Ishikawa (cell line): Measurements from ENCODE around the gene SLC7A14.

Experiments used
- CEBPB ChIP-seq: IDR thresholded peaks from 2 replicates; pipeline ENCODE4 v1.6.1; 2012
- CREB1 ChIP-seq: IDR thresholded peaks from 2 replicates; pipeline ENCODE4 v1.6.1; 2012; ENCODE audit warnings: low read depth
- EGR1 ChIP-seq: IDR thresholded peaks from 2 replicates; pipeline ENCODE4 v1.6.1; 2012
- EP300 ChIP-seq: IDR thresholded peaks from 2 replicates; pipeline ENCODE4 v1.6.1; 2012; ENCODE audit warnings: borderline replicate concordance
- FOXM1 ChIP-seq: IDR thresholded peaks from 2 replicates; pipeline ENCODE4 v1.6.1; 2012; ENCODE audit warnings: low read depth, borderline replicate concordance
- NFIC ChIP-seq: IDR thresholded peaks from 2 replicates; pipeline ENCODE4 v1.6.1; 2012
- RAD21 ChIP-seq: IDR thresholded peaks from 2 replicates; pipeline ENCODE4 v1.6.1; 2012; ENCODE audit warnings: low read depth
- TAF1 ChIP-seq: IDR thresholded peaks from 2 replicates; pipeline ENCODE4 v1.6.1; 2012; ENCODE audit warnings: low read depth, mild to moderate bottlenecking
- TCF12 ChIP-seq: IDR thresholded peaks from 2 replicates; pipeline ENCODE4 v1.6.1; 2012; ENCODE audit warnings: low read depth
- TEAD4 ChIP-seq: IDR thresholded peaks from 2 replicates; pipeline ENCODE4 v1.6.1; 2012
- YY1 ChIP-seq: IDR thresholded peaks from 2 replicates; pipeline ENCODE4 v1.6.1; 2012; ENCODE audit warnings: low read depth
- ZBTB7A ChIP-seq: IDR thresholded peaks from 2 replicates; pipeline ENCODE4 v1.6.1; 2012; ENCODE audit warnings: low read depth
- TF ChIP-seq, protein P1 (sequence below): IDR thresholded peaks from 2 replicates; pipeline ENCODE4 v1.6.1; 2012
- TF ChIP-seq, protein P2 (sequence below): IDR thresholded peaks from 2 replicates; pipeline ENCODE4 v1.6.1; 2012
- TF ChIP-seq, protein P3 (sequence below): IDR thresholded peaks from 2 replicates; pipeline ENCODE4 v1.6.1; 2012; ENCODE audit warnings: low read depth, mild to moderate bottlenecking

SLC7A14 gene

DNA sequence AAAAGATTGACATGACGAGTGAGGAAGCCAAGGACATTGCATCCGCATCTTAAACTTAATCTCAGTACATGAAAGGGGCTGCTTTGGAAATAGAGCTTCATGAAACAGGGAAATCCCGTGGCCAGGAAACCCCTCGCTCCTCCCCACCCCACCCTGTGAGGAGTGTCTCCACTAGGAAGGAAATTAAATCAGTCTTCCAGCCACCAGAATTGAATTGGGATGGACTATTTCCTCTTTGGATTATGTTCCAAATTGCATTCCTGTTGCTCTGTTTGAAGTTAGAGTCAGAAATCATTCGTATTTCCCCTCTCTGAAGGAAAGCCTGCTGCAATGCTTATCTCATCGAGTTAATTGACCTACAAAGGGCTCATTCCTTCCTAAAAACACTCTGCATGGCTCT is 131.4 kb downstream of the SLC7A14 start:
- TF ChIP-seq ZBTB7A (no peak), TCF12 (no peak), FOXM1 (no peak), RAD21 (no peak), EGR1 (no peak), TAF1 (no peak), CEBPB (no peak), CREB1 (no peak)

DNA sequence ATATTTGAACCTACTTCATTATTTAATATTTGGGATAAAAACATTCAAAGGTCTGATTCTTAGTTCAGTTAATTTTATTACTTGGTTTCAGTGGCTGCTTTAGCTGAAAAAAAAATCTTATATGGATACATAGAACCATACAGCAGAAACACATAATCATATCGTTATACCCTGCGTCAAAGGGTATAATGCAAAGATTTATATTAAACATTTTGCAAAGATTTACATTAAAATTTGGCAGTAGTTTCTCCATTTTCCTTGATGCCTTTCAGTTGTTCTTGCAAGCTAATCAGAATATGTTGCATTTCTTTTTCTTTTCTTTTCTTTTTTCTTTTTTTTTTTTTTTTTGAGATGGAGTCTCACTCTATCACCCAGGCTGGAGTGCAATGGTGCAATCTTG is 135.8 kb downstream of the SLC7A14 start:
- TF ChIP-seq TAF1: no peak
- TF ChIP-seq ZBTB7A: no peak

DNA sequence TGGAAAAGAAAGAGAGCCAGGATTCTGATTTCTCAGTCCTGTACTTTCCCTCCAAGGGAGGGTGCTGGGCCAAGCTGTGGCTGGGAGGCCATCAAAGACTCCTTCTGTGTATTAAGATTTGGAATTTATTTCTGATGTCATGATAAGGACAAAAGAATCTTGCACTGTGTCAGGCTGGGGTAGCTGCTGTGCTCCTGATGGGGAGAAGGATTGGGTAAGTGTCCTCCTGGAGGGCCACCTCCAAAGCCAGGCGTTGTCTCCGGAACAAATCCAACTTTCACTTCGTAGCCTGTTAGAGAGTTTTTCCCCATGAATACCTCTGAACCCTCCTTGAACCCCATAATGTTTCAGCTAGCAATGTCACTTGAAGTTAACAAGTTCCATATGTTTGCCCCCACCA is 137.3 kb downstream of the SLC7A14 start:
- TF ChIP-seq CREB1 (no peak), EGR1 (no peak), CEBPB (no peak), EP300 (no peak), FOXM1 (no peak), TAF1 (no peak), YY1 (no peak), TCF12 (no peak), RAD21 (no peak), TEAD4 (no peak), ZBTB7A (no peak)
- TF ChIP-seq, protein P1, sequence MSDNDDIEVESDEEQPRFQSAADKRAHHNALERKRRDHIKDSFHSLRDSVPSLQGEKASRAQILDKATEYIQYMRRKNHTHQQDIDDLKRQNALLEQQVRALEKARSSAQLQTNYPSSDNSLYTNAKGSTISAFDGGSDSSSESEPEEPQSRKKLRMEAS: no peak
- TF ChIP-seq, protein P2, sequence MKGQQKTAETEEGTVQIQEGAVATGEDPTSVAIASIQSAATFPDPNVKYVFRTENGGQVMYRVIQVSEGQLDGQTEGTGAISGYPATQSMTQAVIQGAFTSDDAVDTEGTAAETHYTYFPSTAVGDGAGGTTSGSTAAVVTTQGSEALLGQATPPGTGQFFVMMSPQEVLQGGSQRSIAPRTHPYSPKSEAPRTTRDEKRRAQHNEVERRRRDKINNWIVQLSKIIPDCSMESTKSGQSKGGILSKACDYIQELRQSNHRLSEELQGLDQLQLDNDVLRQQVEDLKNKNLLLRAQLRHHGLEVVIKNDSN: no peak
- TF ChIP-seq, protein P3, sequence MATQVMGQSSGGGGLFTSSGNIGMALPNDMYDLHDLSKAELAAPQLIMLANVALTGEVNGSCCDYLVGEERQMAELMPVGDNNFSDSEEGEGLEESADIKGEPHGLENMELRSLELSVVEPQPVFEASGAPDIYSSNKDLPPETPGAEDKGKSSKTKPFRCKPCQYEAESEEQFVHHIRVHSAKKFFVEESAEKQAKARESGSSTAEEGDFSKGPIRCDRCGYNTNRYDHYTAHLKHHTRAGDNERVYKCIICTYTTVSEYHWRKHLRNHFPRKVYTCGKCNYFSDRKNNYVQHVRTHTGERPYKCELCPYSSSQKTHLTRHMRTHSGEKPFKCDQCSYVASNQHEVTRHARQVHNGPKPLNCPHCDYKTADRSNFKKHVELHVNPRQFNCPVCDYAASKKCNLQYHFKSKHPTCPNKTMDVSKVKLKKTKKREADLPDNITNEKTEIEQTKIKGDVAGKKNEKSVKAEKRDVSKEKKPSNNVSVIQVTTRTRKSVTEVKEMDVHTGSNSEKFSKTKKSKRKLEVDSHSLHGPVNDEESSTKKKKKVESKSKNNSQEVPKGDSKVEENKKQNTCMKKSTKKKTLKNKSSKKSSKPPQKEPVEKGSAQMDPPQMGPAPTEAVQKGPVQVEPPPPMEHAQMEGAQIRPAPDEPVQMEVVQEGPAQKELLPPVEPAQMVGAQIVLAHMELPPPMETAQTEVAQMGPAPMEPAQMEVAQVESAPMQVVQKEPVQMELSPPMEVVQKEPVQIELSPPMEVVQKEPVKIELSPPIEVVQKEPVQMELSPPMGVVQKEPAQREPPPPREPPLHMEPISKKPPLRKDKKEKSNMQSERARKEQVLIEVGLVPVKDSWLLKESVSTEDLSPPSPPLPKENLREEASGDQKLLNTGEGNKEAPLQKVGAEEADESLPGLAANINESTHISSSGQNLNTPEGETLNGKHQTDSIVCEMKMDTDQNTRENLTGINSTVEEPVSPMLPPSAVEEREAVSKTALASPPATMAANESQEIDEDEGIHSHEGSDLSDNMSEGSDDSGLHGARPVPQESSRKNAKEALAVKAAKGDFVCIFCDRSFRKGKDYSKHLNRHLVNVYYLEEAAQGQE: no peak

DNA sequence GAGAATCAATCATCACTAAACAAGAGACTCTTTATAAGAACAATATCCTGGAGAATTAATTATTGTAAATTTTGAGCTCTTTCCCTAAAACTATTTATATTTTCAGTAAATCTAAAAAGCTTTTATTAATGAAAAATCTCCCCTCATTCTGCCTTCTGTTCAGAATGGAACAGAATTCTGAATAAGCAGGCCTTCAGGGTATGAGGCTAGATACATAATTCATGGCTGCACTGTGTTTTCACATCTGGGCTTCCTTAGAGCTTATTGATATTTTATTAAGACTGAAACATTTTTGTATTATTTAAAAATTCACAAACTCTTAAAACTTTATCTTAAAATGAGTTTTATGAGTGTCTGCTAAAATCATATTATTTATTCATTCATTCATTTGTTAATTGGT is 142.4 kb downstream of the SLC7A14 start:
- TF ChIP-seq, protein P3: no peak
- TF ChIP-seq NFIC (no peak), CEBPB (no peak), TAF1 (no peak), EP300 (no peak), TCF12 (no peak)

DNA sequence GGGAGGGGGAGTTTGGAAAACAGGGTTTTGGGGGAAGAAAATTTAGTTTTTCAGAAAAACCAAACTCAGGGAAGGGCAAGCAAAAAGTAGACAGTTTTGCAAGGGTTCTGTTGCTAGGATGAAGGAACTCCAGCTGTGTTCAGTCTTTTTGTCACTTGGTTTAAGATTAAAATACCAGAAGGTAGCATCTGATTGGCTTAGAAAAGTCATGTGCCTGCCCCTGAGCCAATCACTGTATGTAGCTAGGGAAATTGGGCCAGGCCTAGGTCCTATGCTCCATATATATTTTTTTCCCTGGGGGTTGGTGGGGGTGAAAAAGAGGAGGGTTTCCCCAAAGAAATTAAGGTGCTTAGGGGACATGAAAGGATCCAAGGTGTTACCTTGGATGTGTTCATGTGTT is 142.9 kb downstream of the SLC7A14 start:
- no peak for TF ChIP-seq RAD21
- TF ChIP-seq, protein P2: peak; percentile 85

DNA sequence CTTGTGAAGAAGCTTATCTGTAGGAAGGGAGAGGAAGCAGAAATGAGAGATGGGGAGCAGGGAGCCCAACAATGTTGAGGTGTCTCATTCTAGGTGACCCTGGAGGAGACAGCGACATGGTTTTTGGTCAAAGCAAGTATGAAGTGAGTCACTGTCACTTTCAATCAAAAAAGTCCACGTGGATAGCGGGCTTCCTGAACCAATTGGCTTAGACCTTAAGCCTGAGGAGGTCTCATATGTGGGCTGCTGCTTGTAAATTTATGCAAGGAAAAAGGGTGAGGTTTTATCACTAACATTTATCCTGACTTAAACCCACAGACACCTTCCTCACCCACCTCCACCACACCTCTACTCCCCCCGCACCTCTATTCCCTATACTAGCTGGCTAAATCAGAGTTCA is 144.5 kb downstream of the SLC7A14 start:
- TF ChIP-seq TCF12 (no peak), RAD21 (no peak), ZBTB7A (no peak)

DNA sequence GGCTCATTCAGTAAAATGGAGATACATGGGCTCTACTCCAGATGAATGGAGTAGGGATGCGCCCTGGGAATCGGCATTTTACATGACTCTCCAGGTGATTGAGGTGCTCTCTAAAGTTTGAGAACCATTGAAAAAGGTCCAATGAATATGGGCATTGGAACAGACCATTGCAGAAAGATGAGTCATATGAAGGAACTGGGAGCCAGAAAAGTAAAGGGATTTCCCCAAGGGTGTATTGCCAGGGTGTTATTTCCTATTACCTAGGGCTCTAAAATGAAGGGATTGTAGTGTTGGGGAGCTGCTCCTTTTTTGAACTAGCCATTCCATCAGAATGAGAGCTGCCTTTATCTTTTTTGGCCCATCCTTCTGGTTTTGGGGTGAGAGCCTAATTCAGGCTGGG is 145.5 kb downstream of the SLC7A14 start:
- TF ChIP-seq, protein P3: no peak
- no peak for TF ChIP-seq YY1
- TF ChIP-seq FOXM1: no peak
- no peak for TF ChIP-seq RAD21
- TF ChIP-seq TEAD4: no peak
- no peak for TF ChIP-seq TCF12
- no peak for TF ChIP-seq NFIC
- TF ChIP-seq TAF1: no peak
- TF ChIP-seq, protein P1: no peak
- no peak for TF ChIP-seq CREB1
- TF ChIP-seq, protein P2: no peak
- no peak for TF ChIP-seq EGR1
- TF ChIP-seq ZBTB7A: no peak
- no peak for TF ChIP-seq EP300
